DND-41 (cell line): ENCODE results near the gene HLCS.

Experiments
- ATAC-seq: fragments of 200-7000 bp; cut with Tn5 transposase; 3 replicates; pipeline ENCODE4 v1.9.1; 2021; ENCODE audit warnings: low read depth; ENCODE audit not compliant: insufficient read depth
- DNase-seq: peaks from one replicate; pipeline ENCODE4 v3.0.0-alpha.2; 2020
- H2AFZ ChIP-seq: 2 replicates; pipeline ENCODE4 v1.6.0; 2012; ENCODE audit warnings: low read depth, low read length
- H3K27ac ChIP-seq: 2 replicates; pipeline ENCODE4 v1.5.1; 2012; ENCODE audit warnings: low read length, inconsistent platforms
- H3K27me3 ChIP-seq: fragments of 200-600 bp; sonication (generic); 2 replicates; pipeline ENCODE4 v1.6.0; 2012; ENCODE audit warnings: low read length, mild to moderate bottlenecking, inconsistent platforms; ENCODE audit not compliant: insufficient read depth, poor library complexity
- H3K36me3 ChIP-seq: 2 replicates; pipeline ENCODE4 v1.5.1; 2012; ENCODE audit warnings: low read length, inconsistent platforms; ENCODE audit not compliant: insufficient read depth
- H3K4me1 ChIP-seq: 2 replicates; pipeline ENCODE4 v1.5.1; 2012; ENCODE audit warnings: mild to moderate bottlenecking, low read length; ENCODE audit not compliant: insufficient read depth
- H3K4me2 ChIP-seq: 2 replicates; pipeline ENCODE4 v1.6.0; 2012; ENCODE audit warnings: mild to moderate bottlenecking, moderate library complexity, low read length, inconsistent platforms; ENCODE audit not compliant: insufficient read depth
- H3K4me3 ChIP-seq, 2 experiments: fragments of 200-600 bp in 1 of 2; shearing (Covaris generic) in 1 of 2; 2 replicates each; pipeline ENCODE4 v1.5.1; 2012 to 2016; ENCODE audit warnings: inconsistent platforms in 2 of 2, low read length in 2 of 2, mild to moderate bottlenecking in 2 of 2, low read depth in 1 of 2, moderate library complexity in 1 of 2
- H3K79me2 ChIP-seq: 2 replicates; pipeline ENCODE4 v1.6.0; 2012; ENCODE audit warnings: low read length, inconsistent platforms; ENCODE audit not compliant: insufficient read depth
- H3K9ac ChIP-seq: 2 replicates; pipeline ENCODE4 v1.6.0; 2012; ENCODE audit warnings: low read depth, mild to moderate bottlenecking, inconsistent platforms, low read length, moderate library complexity
- H3K9me3 ChIP-seq: 2 replicates; pipeline ENCODE4 v1.5.1; 2012; ENCODE audit warnings: low read length, moderate library complexity, mild to moderate bottlenecking, inconsistent platforms; ENCODE audit not compliant: insufficient read depth, severe bottlenecking
- H4K20me1 ChIP-seq: 2 replicates; pipeline ENCODE4 v1.6.0; 2012; ENCODE audit warnings: low read length; ENCODE audit not compliant: insufficient read depth
- EZH2 ChIP-seq: IDR thresholded peaks from 3 replicates; pipeline ENCODE4 v1.6.1; 2012; ENCODE audit warnings: borderline replicate concordance, low read depth, mild to moderate bottlenecking, moderate library complexity, low read length, inconsistent platforms; ENCODE audit not compliant: severe bottlenecking
- TF ChIP-seq, protein P1 (sequence below): IDR thresholded peaks from 2 replicates; pipeline ENCODE4 v1.5.1; 2012; ENCODE audit warnings: borderline replicate concordance, low read length, moderate library complexity, mild to moderate bottlenecking; ENCODE audit not compliant: poor library complexity, severe bottlenecking; ENCODE audit errors: extremely low read depth

HLCS gene

DNA sequence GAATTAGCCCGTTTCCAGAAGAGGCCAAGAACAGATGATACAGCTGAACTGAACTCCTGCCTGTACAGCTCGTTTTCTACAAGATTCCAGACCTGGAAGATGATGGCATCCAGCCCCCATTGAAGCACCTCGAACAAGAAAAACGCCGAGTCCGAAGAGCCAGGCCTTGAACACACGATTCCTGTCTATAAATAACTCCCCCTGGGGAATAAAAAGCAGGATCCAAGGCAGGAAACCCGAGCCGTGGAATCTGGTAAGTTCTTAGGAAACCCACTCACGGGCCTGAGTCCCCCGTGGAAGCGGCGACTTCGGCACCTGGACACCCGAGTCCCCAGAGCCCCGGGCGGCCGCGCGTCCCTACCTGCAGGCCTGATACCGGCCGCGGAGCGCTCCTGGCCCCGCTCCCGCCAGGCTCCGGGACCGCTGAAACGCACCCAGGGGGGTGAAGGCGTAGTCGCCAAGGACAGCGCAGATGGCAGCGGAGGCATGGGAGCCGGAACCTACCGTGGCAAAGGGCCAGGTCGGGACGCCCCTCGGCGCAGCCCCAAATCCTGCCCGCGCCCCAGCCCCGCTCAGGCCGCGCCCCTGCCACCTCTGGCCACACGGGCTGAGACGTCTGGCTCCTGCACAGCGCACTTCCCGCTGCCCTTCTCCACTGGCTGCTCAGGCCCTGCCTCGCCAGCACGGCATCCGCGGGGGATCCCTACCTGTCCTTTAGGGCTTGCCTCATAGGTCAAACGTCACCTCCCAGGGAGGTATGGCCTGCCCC lies 14.0 kb upstream of the HLCS start:
- ATAC-seq (no peak), DNase-seq (no peak)
- no peak overlapping the region for H3K4me3 ChIP-seq
- no peaks in the 10 kb centered on the region for H3K36me3 ChIP-seq
- H3K4me1 ChIP-seq, result no peaks in the 10 kb centered on the region
- H3K27ac ChIP-seq, result no peak overlapping the region
- no peaks in the 10 kb centered on the region for H3K9me3 ChIP-seq
- H3K9ac ChIP-seq, result no peak overlapping the region
- no peaks in the 10 kb centered on the region for H4K20me1 ChIP-seq
- TF ChIP-seq EZH2, result no peak
- TF ChIP-seq, protein P1, sequence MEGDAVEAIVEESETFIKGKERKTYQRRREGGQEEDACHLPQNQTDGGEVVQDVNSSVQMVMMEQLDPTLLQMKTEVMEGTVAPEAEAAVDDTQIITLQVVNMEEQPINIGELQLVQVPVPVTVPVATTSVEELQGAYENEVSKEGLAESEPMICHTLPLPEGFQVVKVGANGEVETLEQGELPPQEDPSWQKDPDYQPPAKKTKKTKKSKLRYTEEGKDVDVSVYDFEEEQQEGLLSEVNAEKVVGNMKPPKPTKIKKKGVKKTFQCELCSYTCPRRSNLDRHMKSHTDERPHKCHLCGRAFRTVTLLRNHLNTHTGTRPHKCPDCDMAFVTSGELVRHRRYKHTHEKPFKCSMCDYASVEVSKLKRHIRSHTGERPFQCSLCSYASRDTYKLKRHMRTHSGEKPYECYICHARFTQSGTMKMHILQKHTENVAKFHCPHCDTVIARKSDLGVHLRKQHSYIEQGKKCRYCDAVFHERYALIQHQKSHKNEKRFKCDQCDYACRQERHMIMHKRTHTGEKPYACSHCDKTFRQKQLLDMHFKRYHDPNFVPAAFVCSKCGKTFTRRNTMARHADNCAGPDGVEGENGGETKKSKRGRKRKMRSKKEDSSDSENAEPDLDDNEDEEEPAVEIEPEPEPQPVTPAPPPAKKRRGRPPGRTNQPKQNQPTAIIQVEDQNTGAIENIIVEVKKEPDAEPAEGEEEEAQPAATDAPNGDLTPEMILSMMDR, result no peak
- H2AFZ ChIP-seq, result no peak overlapping the region
- no peaks in the 10 kb centered on the region for H3K79me2 ChIP-seq
- H3K4me2 ChIP-seq, result no peak overlapping the region
- H3K27me3 ChIP-seq, result no peaks in the 10 kb centered on the region

GRCh38 chr21:36976882-36977651 lies 10.6 kb upstream of the HLCS start:
- TF ChIP-seq, protein P1, result peak; percentile 43
- TF ChIP-seq EZH2, result no peak
- H3K79me2 ChIP-seq, result no peaks in the 10 kb centered on the region
- no peak overlapping the region for H3K4me2 ChIP-seq
- H3K27ac ChIP-seq, result no peak overlapping the region
- no peak overlapping the region for H3K9ac ChIP-seq
- no peaks in the 10 kb centered on the region for H4K20me1 ChIP-seq
- no peaks in the 10 kb centered on the region for H3K36me3 ChIP-seq
- H3K27me3 ChIP-seq, result no peaks in the 10 kb centered on the region
- DNase-seq, result no peak
- no peaks in the 10 kb centered on the region for H3K9me3 ChIP-seq
- H3K4me3 ChIP-seq, result no peak overlapping the region
- ATAC-seq, result no peak
- H2AFZ ChIP-seq, result no peak overlapping the region
- H3K4me1 ChIP-seq, result no peaks in the 10 kb centered on the region

DNA sequence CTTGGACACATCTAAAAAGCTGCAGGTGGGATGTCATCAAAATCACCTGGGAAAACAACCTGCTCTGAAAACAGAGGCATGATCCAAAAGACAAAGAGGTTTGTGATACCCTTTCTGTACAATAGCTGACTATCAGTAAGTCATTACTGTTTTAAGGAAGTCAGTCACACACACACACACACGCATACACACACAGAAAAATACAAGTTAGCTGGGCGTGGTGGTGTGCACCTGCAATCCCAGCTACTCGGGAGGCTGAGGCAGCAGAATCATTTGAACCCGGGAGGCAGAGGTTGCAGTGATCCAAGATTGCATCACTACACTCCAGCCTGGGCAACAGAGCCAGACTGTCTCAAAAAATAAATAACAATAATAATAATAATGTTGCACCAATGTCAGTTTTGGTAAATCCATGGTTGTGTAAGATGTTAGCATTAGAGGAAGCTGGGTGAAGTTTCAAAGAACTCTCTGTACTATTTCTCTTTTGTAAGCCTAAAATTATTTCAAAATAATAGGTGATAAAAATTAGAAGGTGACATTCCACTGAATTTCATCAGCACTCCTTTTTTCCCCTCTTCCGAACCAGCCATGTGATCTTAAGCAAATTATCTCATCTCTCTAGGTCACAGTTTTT lies 9.9 kb upstream of the HLCS start:
- ATAC-seq, result no peak
- TF ChIP-seq, protein P1, result no peak
- no peak for TF ChIP-seq EZH2

More for the DNA sequence above, 9.9 kb upstream of the HLCS start:
- H3K27me3 ChIP-seq, result no peaks in the 10 kb centered on the region
- no peak overlapping the region for H3K4me3 ChIP-seq
- H4K20me1 ChIP-seq, result no peaks in the 10 kb centered on the region
- no peak overlapping the region for H3K9ac ChIP-seq
- no peaks in the 10 kb centered on the region for H3K79me2 ChIP-seq
- no peaks in the 10 kb centered on the region for H3K4me1 ChIP-seq
- H3K36me3 ChIP-seq, result no peaks in the 10 kb centered on the region
- H3K27ac ChIP-seq, result no peak overlapping the region
- no peaks in the 10 kb centered on the region for H3K9me3 ChIP-seq
- H2AFZ ChIP-seq, result no peak overlapping the region
- DNase-seq, result no peak
- no peak overlapping the region for H3K4me2 ChIP-seq
